Mononuclear cell (primary cell): ENCODE results near the gene C2CD5. TPM values are rescaled to one million over a fixed set of nuclear protein-coding genes. Genes with fewer than 3 reads are reported as not detected.

ENCODE experiments used
- H3K27me3 ChIP-seq: 2 replicates; pipeline ENCODE4 v1.6.0; 2011; ENCODE audit warnings: low read length, control low read depth; ENCODE audit not compliant: insufficient read depth
- H3K4me1 ChIP-seq: 2 replicates; pipeline ENCODE4 v1.5.1; 2011; ENCODE audit warnings: mild to moderate bottlenecking, low read length, control low read depth; ENCODE audit not compliant: insufficient read depth
- H3K4me3 ChIP-seq: 2 replicates; pipeline ENCODE4 v1.5.1; 2011; ENCODE audit warnings: mild to moderate bottlenecking, low read length, moderate library complexity
- H3K9me3 ChIP-seq: 2 replicates; pipeline ENCODE4 v1.5.1; 2011; ENCODE audit warnings: low read depth, mild to moderate bottlenecking, control low read depth, low read length
- total RNA-seq: library from RNA; depleted of rRNA; stranded (reverse); fragments of >200 nt; gene quantifications from one replicate; pipeline ENCODE4 v1.2.3, GENCODE V29; 2012

The C2CD5 gene
- total RNA-seq, 1 donor: 29.1 TPM

GRCh38 chr12:22399464-22400180, 144.7 kb downstream of the C2CD5 start:
- Histone ChIP-seq H3K4me3 (no peak overlapping the region), H3K4me1 (peaks cover 15% of the 10 kb centered on the region), H3K27me3 (no peaks in the 10 kb centered on the region), H3K9me3 (no peaks in the 10 kb centered on the region)

Other genes with a start within 250 kb of the C2CD5 start
- gene ST8SIA1, start 209.8 kb downstream of the C2CD5 start, total RNA-seq: 2.6 TPM
- 27.9 TPM for gene ETNK1, start 80.6 kb upstream of the C2CD5 start, total RNA-seq